Measurements from ENCODE around the gene NEDD4L.
"Not testable (repeated sequence)": the region's sequence is repeated elsewhere in the genome, so short reads cannot be mapped to it uniquely, and the experiment has no call there.

The NEDD4L gene

DNA sequence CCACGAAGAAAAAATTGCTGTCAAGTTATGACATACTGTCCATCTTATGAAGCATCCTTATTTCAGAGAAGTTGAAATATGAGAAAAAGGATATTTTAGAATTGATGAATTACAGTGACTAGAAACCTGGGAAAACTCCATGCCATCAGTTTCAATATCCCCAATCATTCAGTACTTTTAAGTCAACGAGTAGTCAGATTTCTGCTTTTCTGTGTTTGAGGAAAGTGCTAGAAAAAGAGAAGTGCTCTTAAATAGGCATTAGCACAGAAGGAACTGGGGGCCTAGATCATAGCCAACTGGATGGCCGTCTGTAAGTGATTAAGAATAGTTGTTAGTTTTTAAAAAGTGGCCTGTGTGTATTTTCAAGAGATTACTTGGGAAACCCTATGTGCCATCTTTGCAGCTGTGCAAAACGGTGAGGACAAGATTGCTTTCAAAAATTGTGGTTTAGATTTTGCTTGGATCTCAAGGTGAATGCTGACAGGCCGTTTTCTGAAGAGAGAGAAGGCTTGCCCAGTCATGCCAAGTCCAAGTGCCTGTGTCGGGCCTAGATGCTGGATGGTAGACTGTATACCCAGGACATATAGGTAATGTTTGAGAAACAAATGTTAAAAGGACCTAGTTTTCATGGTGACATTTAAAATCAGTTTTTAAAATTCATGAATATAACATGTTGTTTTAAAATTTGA is 5.1 kb downstream of the NEDD4L start:
- peaks cover 8 to 9% of the 10 kb centered on the region in 2 donors for H3K4me1 Mint-ChIP-seq (ENCODE audit: low read depth in 2 of 2)
- H3K27ac Mint-ChIP-seq: no peak overlapping the region
- no peaks in the 10 kb centered on the region for H3K9me3 Mint-ChIP-seq
- peaks cover 9% of the 10 kb centered on the region for H3K36me3 Mint-ChIP-seq (ENCODE audit: insufficient read depth)
- ATAC-seq (replicated peaks) (no peak), DNase-seq (no peak)
- H3K4me3 Mint-ChIP-seq: no peak overlapping the region
- H3K27me3 Mint-ChIP-seq: peaks cover 9 to 28% of the 10 kb centered on the region in 2 donors

DNA sequence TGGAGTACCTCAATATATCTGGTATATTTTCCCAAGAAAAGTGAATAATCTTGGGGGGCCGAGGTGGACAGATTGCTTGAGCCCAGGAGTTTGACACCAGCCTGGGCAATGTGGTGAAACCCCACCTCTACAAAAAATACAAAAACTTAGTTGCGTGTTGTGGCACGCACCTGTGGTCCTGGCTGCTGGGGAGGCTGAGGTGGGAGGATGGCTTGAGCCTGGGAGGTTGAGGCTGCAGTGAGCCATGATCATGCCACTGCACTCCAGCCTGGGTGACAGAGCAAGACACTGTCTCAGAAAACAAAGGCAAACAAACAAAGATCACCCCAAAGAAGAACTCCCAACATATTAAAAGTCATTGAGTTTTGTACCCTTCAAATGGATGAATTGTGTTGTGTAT is 6.9 kb downstream of the NEDD4L start:
- H3K36me3 Mint-ChIP-seq (ENCODE audit: insufficient read depth); H3K9me3 Mint-ChIP-seq; DNase-seq; ATAC-seq (replicated peaks); H3K4me3 Mint-ChIP-seq; H3K27ac Mint-ChIP-seq; H3K4me1 Mint-ChIP-seq (ENCODE audit: low read depth in 2 of 2): not testable (repeated sequence)
- H3K27me3 Mint-ChIP-seq: peaks cover 0 to 16% of the 10 kb centered on the region in 2 donors

DNA sequence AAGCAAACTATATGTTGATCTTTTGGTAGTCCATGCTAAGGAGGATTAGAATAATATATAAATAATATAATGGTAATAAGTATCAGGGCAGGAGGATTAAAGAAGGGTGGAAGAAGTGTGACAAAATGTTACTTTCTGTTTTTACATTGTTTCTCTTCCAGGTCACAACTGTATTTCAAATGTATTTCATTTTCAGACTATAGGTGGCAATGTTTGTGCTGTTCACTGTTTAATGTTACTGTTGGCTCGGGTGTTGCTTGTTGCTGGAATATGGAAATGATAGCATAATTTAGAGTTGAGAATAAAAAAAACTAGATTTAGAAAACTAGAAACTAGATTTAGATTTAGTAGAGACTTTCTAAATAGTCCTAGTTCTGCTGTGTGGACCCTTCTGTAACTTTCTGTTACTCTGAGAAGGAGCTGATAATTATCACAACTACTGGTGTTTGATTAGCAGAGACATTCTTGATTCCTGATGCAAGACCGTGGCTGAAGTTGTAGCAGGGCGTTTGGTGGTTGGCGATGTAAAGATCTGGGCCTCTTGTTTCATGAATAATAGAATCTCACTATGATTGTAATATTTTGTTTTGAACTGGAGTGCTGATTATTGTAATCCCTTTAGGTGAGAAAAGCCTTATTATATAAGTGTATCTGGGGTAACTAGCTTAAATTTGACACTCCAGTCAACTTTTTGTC is 7.9 kb downstream of the NEDD4L start:
- peaks cover 0 to 2% of the 10 kb centered on the region in 2 donors for H3K4me1 Mint-ChIP-seq (ENCODE audit: low read depth in 2 of 2)
- H3K27me3 Mint-ChIP-seq: peaks cover 0 to 6% of the 10 kb centered on the region in 2 donors
- ATAC-seq (replicated peaks): peak; percentile 48
- DNase-seq: no peak
- H3K4me3 Mint-ChIP-seq: no peak overlapping the region
- H3K36me3 Mint-ChIP-seq (ENCODE audit: insufficient read depth): no peaks in the 10 kb centered on the region
- no peaks in the 10 kb centered on the region for H3K9me3 Mint-ChIP-seq
- no peak overlapping the region for H3K27ac Mint-ChIP-seq

DNA sequence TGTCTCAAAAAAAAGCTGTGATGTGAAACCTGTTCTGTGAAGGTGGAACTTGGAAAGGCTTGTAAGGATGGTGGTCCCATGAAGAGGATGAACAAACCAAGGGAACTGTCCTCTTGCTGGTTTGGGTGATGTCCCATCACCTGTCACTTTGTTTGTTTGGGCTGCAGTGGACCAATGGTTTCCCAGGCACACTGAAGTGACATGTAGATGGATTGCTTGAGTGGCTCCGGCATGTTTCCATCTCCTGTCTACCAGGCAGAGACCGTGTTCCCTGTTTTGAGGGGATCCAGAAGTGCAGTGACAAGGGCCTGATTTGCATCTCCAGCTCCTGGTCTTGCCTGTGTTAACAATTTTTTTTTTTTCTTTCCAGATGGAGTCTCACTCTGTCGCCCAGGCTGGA is 8.9 kb downstream of the NEDD4L start:
- no peaks in the 10 kb centered on the region for H3K9me3 Mint-ChIP-seq
- no peak overlapping the region for H3K27ac Mint-ChIP-seq
- ATAC-seq (replicated peaks) (no peak), DNase-seq (no peak)
- H3K4me1 Mint-ChIP-seq (ENCODE audit: low read depth in 2 of 2): peaks cover 0 to 2% of the 10 kb centered on the region in 2 donors
- H3K27me3 Mint-ChIP-seq: no peaks in the 10 kb centered on the region
- H3K4me3 Mint-ChIP-seq: no peak overlapping the region
- H3K36me3 Mint-ChIP-seq (ENCODE audit: insufficient read depth): no peaks in the 10 kb centered on the region

DNA sequence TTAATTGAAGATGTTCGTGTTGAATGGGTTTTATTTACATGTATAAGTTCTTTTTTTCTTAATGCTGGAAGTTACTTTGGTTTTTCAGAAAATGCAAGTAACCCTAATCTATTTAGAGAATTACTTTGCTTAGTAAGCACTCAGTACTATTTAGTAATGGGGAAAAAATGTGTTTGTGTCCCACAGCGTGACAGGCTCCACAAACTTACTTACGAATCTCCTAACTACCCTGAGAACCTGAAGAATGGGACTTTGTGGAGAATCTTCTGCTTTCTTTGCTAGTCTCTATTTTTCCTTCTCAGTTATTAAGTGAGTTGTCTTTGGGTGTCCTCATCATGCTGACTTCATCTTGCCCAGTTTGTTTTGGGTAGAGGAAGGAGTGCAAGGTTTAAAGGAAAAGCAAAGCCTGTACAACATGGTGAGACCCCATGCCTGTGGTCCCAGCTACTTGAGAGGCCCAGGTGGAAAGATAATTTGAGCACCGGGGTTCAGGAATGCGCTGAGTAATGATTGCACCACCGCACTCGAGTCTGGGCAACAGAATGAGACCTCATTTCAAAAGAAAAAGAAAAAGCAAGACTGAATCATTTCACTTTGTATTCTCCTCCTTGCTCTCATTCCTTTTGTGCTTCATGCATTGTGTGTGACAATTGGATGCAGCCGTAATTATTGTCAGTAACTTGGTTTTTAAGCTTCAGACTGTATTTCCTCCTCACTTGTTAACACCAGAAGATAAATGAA is 10.2 kb downstream of the NEDD4L start:
- DNase-seq: no peak
- Mint-ChIP-seq H3K4me1 (ENCODE audit: low read depth in 2 of 2) (peaks cover 0 to 2% of the 10 kb centered on the region in 2 donors), H3K36me3 (ENCODE audit: insufficient read depth) (no peaks in the 10 kb centered on the region), H3K27ac (no peak overlapping the region), H3K9me3 (no peaks in the 10 kb centered on the region), H3K27me3 (no peaks in the 10 kb centered on the region), H3K4me3 (no peak overlapping the region)
- no peak for ATAC-seq (replicated peaks)

DNA sequence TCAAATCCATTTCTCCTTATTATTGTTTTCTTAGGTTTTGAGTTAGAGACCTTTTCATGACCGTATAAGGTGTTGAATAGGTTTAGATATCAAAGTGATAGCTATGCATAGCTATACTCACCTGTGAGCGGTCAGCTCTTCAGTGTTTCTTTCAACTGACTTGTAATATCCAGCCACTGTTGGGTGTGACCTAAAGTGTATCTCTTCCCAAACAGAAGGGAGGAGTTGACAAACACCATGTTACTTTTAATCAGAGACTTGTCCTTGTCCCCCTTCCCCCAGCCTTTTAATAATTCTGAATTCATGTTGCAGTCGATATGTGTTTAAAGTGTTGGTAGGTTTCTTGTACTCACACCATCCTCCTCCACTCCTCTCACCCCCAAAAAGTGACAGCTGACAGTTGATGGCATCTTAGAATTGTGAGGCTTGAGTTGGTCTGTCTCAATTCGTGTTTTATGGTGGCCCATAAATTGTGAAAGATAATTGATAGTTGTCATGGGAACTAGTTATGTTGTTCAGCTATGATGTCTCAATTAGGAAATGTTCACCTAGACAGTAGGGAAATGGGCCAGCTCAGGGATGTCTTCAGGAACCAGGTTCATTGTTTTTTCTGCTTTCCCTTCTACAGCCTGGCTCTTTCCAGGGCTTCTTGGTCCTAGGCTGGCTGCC is 12.0 kb downstream of the NEDD4L start:
- DNase-seq (no peak), ATAC-seq (replicated peaks) (no peak)
- Mint-ChIP-seq H3K4me1 (ENCODE audit: low read depth in 2 of 2) (peaks cover 0 to 2% of the 10 kb centered on the region in 2 donors), H3K9me3 (no peaks in the 10 kb centered on the region), H3K27ac (no peak overlapping the region), H3K27me3 (no peaks in the 10 kb centered on the region), H3K4me3 (no peak overlapping the region), H3K36me3 (ENCODE audit: insufficient read depth) (no peaks in the 10 kb centered on the region)

DNA sequence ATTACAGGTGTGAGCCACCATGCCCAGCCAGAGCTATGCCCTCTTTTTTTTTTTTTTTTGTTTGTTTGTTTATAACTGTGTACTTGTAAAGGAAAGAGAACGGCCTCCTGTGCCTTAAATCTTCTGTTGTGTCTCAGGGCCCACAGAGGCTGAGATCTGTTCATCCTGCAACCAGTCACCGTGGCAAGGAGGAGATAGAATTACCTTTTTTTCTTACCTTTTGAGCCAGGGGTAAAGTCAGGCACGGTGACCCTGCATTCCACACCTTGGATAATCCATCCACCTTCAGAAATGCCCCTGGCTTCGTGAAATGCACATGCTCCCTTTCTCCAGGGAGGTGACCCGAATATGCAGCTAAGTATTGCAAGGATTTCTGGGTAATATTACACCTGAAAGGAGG is 12.8 kb downstream of the NEDD4L start:
- Mint-ChIP-seq H3K9me3 (no peaks in the 10 kb centered on the region), H3K36me3 (ENCODE audit: insufficient read depth) (no peaks in the 10 kb centered on the region), H3K4me1 (ENCODE audit: low read depth in 2 of 2) (peaks cover 0 to under 1% of the 10 kb centered on the region in 2 donors), H3K4me3 (no peak overlapping the region), H3K27me3 (peaks cover under 1 to 3% of the 10 kb centered on the region in 2 donors), H3K27ac (no peak overlapping the region)
- DNase-seq (no peak), ATAC-seq (replicated peaks) (no peak)

DNA sequence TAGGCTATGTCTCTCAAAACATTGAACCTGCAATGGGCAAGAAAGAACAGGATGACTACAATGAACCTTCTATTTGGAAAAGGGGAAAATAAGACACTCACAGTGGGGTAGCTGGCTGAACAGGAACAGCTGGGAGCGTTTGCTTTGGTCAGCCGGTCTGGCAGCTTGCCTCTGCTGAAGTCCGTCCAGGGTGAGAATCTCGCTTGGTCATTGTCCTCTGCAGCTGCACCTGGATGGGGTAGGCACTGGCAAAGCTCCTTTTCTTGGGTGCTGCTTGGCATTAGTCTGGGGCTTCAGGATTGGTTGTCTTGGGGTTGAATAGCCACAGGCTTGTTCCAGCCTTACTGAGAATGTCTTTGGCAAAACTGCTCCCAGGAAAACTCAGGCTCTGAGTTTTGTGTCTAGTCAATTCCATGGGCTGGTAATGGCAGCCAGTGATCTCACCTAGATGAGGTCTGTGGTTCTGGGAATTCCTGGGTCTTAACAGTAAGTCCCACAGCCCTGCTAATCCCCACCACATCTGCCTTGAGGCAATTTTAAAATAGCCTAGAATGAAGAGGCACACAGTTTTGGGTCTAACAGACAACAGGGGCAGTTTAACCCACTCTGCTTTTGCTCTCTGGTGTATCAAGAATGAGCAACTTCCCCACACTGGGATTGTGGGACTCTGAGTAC is 13.4 kb downstream of the NEDD4L start:
- Mint-ChIP-seq H3K9me3 (no peaks in the 10 kb centered on the region), H3K4me1 (ENCODE audit: low read depth in 2 of 2) (no peaks in the 10 kb centered on the region), H3K27me3 (peaks cover 6 to 8% of the 10 kb centered on the region in 2 donors), H3K36me3 (ENCODE audit: insufficient read depth) (no peaks in the 10 kb centered on the region), H3K27ac (no peak overlapping the region), H3K4me3 (no peak overlapping the region)
- no peak for DNase-seq
- ATAC-seq (replicated peaks): no peak

DNA sequence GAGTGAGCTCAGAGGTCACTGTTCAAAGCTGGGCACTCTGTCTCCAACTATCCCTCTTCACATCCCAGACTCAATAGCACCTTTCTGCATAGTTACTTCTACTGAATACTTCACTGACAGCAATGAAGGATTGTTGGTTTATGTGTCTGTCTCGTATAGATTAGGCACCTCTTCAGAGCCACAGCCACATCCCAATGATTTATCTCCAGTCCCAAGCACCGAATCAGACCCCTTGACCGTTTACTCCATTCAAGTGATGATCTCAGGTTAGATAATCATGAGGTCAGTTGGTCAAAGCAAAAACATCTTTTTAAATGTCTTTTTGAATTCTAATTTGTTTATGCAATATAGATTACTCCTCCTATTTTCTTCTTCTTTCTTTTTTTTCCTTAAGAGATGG is 14.7 kb downstream of the NEDD4L start:
- peak overlapping the region in 1 of 2 donors; percentile 7 for H3K27ac Mint-ChIP-seq
- no peaks in the 10 kb centered on the region for H3K9me3 Mint-ChIP-seq
- ATAC-seq (replicated peaks) (no peak), DNase-seq (no peak)
- H3K27me3 Mint-ChIP-seq: peaks cover 7 to 9% of the 10 kb centered on the region in 2 donors
- no peaks in the 10 kb centered on the region for H3K4me1 Mint-ChIP-seq (ENCODE audit: low read depth in 2 of 2)
- no peaks in the 10 kb centered on the region for H3K36me3 Mint-ChIP-seq (ENCODE audit: insufficient read depth)
- H3K4me3 Mint-ChIP-seq: no peak overlapping the region

DNA sequence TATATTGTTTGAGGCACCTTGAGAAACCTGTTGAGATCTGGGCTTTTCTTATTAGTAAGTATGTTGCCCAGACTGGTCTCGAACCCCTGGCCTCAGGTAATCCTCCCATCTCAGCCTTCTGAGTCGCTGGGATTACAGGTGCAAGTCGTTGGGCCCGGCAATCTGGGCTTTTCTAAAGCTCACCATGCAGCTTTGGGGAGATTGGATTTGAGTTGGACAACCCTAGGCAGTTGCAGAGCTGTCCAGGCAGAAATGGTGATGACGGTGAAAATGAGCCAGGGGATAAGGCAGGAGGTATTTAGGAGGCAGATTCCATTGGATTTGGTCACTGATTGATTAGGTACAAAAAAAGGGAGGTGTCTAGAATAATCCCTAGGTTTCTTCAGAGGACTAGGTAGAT is 16.2 kb downstream of the NEDD4L start:
- no peaks in the 10 kb centered on the region for H3K9me3 Mint-ChIP-seq
- H3K27me3 Mint-ChIP-seq: peaks cover 9 to 17% of the 10 kb centered on the region in 2 donors
- no peak overlapping the region for H3K27ac Mint-ChIP-seq
- H3K4me3 Mint-ChIP-seq: no peak overlapping the region
- H3K4me1 Mint-ChIP-seq (ENCODE audit: low read depth in 2 of 2): no peaks in the 10 kb centered on the region
- no peaks in the 10 kb centered on the region for H3K36me3 Mint-ChIP-seq (ENCODE audit: insufficient read depth)
- DNase-seq (no peak), ATAC-seq (replicated peaks) (no peak)

DNA sequence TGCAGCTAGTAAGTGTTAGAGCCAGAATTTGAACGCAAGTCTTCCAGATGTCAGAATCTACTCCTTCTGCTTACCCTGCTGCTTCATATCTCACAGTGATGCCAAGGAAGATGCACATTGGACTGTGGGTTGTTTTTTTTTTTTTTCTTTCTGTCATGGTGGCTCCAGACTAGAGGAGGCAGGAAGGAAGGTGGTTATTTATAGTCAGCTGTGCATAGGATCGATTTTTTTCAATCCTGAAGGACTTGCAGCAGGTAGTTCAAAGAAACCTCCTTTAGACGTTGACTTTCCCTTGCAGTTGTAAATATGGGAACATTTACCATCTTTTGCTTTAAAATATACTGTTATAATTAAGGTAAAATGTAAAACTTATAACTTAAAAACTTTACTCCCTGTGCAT is 17.3 kb downstream of the NEDD4L start:
- Mint-ChIP-seq H3K27ac (no peak overlapping the region), H3K4me3 (no peak overlapping the region), H3K36me3 (ENCODE audit: insufficient read depth) (no peaks in the 10 kb centered on the region), H3K27me3 (peaks cover 9 to 18% of the 10 kb centered on the region in 2 donors), H3K4me1 (ENCODE audit: low read depth in 2 of 2) (no peaks in the 10 kb centered on the region), H3K9me3 (no peaks in the 10 kb centered on the region)
- ATAC-seq (replicated peaks) (no peak), DNase-seq (no peak)

DNA sequence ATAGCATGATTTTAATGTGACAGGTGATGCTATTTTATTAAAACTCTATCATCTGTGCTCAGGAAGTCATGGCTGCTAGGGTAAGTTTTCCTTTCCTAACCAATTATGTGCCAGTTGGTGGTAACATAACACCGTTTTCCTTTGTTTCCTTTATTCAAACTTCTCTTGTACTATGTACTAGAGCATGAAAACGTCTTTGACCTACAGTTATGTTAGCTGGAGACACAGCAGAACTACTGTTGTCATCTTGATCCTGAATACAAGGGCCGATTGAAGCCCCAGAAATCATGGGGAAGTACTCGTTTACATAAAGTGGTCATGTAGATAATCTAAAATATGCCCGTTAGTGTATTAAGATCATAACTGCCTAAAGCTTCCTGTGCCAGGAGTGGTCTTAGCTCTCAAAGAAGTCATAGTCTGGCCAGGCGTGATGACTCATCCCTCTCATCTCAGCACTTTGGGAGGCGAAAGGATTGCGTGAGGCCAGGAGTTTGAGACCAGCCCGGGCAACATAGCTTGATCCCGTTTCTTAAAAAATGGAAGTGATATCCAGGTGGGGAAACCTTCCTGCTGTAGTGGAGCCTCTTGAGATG is 20.5 kb downstream of the NEDD4L start:
- Mint-ChIP-seq H3K27ac (no peak overlapping the region), H3K27me3 (peaks cover 9 to 25% of the 10 kb centered on the region in 2 donors), H3K4me3 (no peak overlapping the region), H3K9me3 (no peaks in the 10 kb centered on the region), H3K4me1 (ENCODE audit: low read depth in 2 of 2) (no peaks in the 10 kb centered on the region), H3K36me3 (ENCODE audit: insufficient read depth) (no peaks in the 10 kb centered on the region)
- no peak for DNase-seq
- no peak for ATAC-seq (replicated peaks)

DNA sequence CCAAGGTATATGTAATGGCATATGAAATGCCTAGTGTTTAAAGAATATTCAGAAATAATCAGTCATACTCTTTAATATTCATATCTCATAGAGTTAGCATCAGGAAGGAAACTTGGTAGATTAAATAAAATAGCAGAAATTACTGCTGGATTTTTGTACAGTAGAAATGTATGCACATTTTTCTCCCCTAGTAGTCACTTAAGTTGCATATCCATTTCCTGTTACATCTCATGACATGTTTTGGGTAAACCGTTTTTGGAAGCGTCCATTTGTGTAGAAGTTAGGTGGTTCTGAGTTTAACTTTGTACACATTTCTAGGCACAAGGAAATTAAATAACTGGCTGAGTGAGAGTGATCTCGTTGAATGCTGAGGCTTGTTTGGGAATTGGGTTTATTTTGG is 21.9 kb downstream of the NEDD4L start:
- Mint-ChIP-seq H3K27ac (peak overlapping the region in 1 of 2 donors; percentile 77), H3K4me1 (ENCODE audit: low read depth in 2 of 2) (no peaks in the 10 kb centered on the region), H3K4me3 (no peak overlapping the region), H3K9me3 (no peaks in the 10 kb centered on the region), H3K36me3 (ENCODE audit: insufficient read depth) (no peaks in the 10 kb centered on the region), H3K27me3 (peaks cover 9 to 27% of the 10 kb centered on the region in 2 donors)
- DNase-seq (no peak), ATAC-seq (replicated peaks) (no peak)
